Suprapubic skin (tissue), 4 donors: ENCODE results near the gene SDCBP2. TPM values are rescaled to one million over a fixed set of nuclear protein-coding genes. Genes with fewer than 3 reads are reported as not detected.

Experiments used
- DNase-seq, 2 donors: peaks; one replicate each; pipeline ENCODE4 v3.0.0-alpha.2; 2019; ENCODE audit warnings: low spot score in 2 of 2
- H3K27ac ChIP-seq: fragments of 200-600 bp; sonication (generic); one replicate; pipeline ENCODE4 v1.5.1; 2019
- H3K27me3 ChIP-seq: fragments of 200-600 bp; sonication (generic); one replicate; pipeline ENCODE4 v1.5.1; 2019
- H3K36me3 ChIP-seq: fragments of 200-600 bp; sonication (generic); one replicate; pipeline ENCODE4 v1.5.1; 2019
- H3K4me1 ChIP-seq: fragments of 200-600 bp; sonication (generic); one replicate; pipeline ENCODE4 v1.5.1; 2019
- H3K4me3 ChIP-seq: fragments of 200-600 bp; sonication (generic); one replicate; pipeline ENCODE4 v1.5.1; 2019; ENCODE audit warnings: mild to moderate bottlenecking
- H3K9me3 ChIP-seq: fragments of 200-600 bp; sonication (generic); one replicate; pipeline ENCODE4 v1.5.1; 2019
- CTCF ChIP-seq, 2 donors: fragments of 200-600 bp in 1 of 2; fragments of 450-650 bp in 1 of 2; sonication (generic) in 1 of 2; IDR thresholded peaks; one replicate each; pipeline ENCODE4 v1.5.1; 2016 to 2019; ENCODE audit warnings: antibody characterized with exemption in 2 of 2, mild to moderate bottlenecking in 1 of 2, moderate library complexity in 1 of 2
- EP300 ChIP-seq: sonication (generic); formaldehyde crosslinking; IDR thresholded peaks from one replicate; pipeline ENCODE4 v1.6.1; 2017; ENCODE audit warnings: antibody characterized with exemption
- POLR2A ChIP-seq, 2 donors: fragments of 450-650 bp; IDR thresholded peaks; one replicate each; pipeline ENCODE4 v1.6.1; 2017; ENCODE audit warnings: antibody characterized with exemption in 2 of 2, mild to moderate bottlenecking in 2 of 2, moderate library complexity in 2 of 2
- POLR2AphosphoS5 ChIP-seq, 3 donors: sonication (generic); formaldehyde crosslinking; IDR thresholded peaks; one replicate each; pipeline ENCODE4 v1.6.1; 2017; ENCODE audit warnings: antibody characterized with exemption in 3 of 3
- WGBS: methylation state at CpG from one replicate; pipeline ENCODE4 v1.1.5; 2018; 5-methylcytosine and 5-hydroxymethylcytosine counted together
- total RNA-seq, 4 donors: library from RNA; depleted of rRNA; stranded (reverse); fragments of >200 nt; gene quantifications; one replicate each; pipeline ENCODE4 v1.1.0, GENCODE V29; 2016

SDCBP2 gene
- total RNA-seq, 4 donors from 2014 or later, result 74.4 to 143 (median 115) TPM

DNA sequence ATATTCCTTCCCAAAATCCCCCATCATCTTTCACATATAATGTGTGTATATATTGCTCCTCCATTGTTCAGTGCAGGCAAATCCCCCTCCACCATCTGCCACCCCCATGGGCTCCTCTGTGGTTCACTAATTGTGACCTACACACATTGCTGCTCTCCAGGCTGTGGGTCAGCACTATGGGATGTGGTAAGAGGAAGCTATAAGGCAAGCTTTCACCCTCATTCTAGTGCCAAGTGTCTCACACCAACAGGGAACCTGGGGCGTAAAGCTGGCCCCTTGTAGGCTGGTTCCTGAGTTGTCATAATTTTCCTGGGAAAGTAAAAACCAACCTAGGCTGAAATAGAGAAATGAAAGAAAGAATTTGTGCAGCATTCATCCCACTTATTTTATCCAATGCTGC is 47.1 kb upstream of the SDCBP2 start:
- no peak for DNase-seq
- Histone ChIP-seq H3K36me3 (peaks cover 14% of the 10 kb centered on the region), H3K27me3 (no peaks in the 10 kb centered on the region), H3K4me3 (no peak overlapping the region), H3K9me3 (no peaks in the 10 kb centered on the region), H3K27ac (no peak overlapping the region), H3K4me1 (peaks cover 76% of the 10 kb centered on the region)
- 78% methylated on average over 1 of the region's 1 CpG for WGBS
- TF ChIP-seq POLR2AphosphoS5 (IDR thresholded peaks at IDR 0.05), result no peak
- no peak for TF ChIP-seq POLR2A (IDR thresholded peaks at IDR 0.05)
- no peak for TF ChIP-seq CTCF (IDR thresholded peaks at IDR 0.05)
- TF ChIP-seq EP300, result no peak

- no peak overlapping the region for H3K4me3 ChIP-seq
- TF ChIP-seq EP300 (no peak), POLR2A (IDR thresholded peaks at IDR 0.05) (no peak), POLR2AphosphoS5 (IDR thresholded peaks at IDR 0.05) (no peak), CTCF (IDR thresholded peaks at IDR 0.05) (no peak)
- peaks cover 80% of the 10 kb centered on the region for H3K4me1 ChIP-seq
- peaks cover 18% of the 10 kb centered on the region for H3K36me3 ChIP-seq
- H3K9me3 ChIP-seq, result no peaks in the 10 kb centered on the region
- no peaks in the 10 kb centered on the region for H3K27me3 ChIP-seq
- DNase-seq, result no peak
- no peak overlapping the region for H3K27ac ChIP-seq
- WGBS, result 52% methylated on average over 6 of the region's 8 CpGs
Observed at GRCh38 chr20:1375515-1375914, 46.6 kb upstream of the SDCBP2 start.

GRCh38 chr20:1374246-1374645 is 45.3 kb upstream of the SDCBP2 start:
- Histone ChIP-seq H3K36me3 (peaks cover 24% of the 10 kb centered on the region), H3K4me1 (peaks cover 78% of the 10 kb centered on the region)
- 60% methylated on average over 2 of the region's 2 CpGs for WGBS

GRCh38 chr20:1373614-1374013 is 44.7 kb upstream of the SDCBP2 start:
- Histone ChIP-seq H3K9me3 (no peaks in the 10 kb centered on the region), H3K36me3 (peaks cover 27% of the 10 kb centered on the region), H3K4me3 (no peak overlapping the region), H3K4me1 (peaks cover 73% of the 10 kb centered on the region), H3K27ac (no peak overlapping the region), H3K27me3 (no peaks in the 10 kb centered on the region)
- TF ChIP-seq CTCF (IDR thresholded peaks at IDR 0.05) (no peak), EP300 (no peak), POLR2A (IDR thresholded peaks at IDR 0.05) (no peak), POLR2AphosphoS5 (IDR thresholded peaks at IDR 0.05) (no peak)
- DNase-seq, result no peak
- WGBS, result 76% methylated on average over 4 of the region's 4 CpGs

More at GRCh38 chr20:1374246-1374645, 45.3 kb upstream of the SDCBP2 start:
- H3K4me3 ChIP-seq, result no peak overlapping the region
- H3K9me3 ChIP-seq, result no peaks in the 10 kb centered on the region
- no peak for DNase-seq
- TF ChIP-seq POLR2A (IDR thresholded peaks at IDR 0.05), result no peak
- no peak for TF ChIP-seq CTCF (IDR thresholded peaks at IDR 0.05)
- no peak for TF ChIP-seq POLR2AphosphoS5 (IDR thresholded peaks at IDR 0.05)
- TF ChIP-seq EP300, result no peak
- no peaks in the 10 kb centered on the region for H3K27me3 ChIP-seq
- H3K27ac ChIP-seq, result no peak overlapping the region

GRCh38 chr20:1373036-1373435 is 44.1 kb upstream of the SDCBP2 start:
- Histone ChIP-seq H3K4me3 (no peak overlapping the region), H3K27ac (no peak overlapping the region), H3K36me3 (peaks cover 33% of the 10 kb centered on the region), H3K4me1 (peaks cover 67% of the 10 kb centered on the region), H3K27me3 (no peaks in the 10 kb centered on the region), H3K9me3 (no peaks in the 10 kb centered on the region)
- WGBS, result 84% methylated on average over 3 of the region's 3 CpGs
- no peak for TF ChIP-seq EP300
- no peak for TF ChIP-seq POLR2AphosphoS5 (IDR thresholded peaks at IDR 0.05)
- no peak for TF ChIP-seq CTCF (IDR thresholded peaks at IDR 0.05)
- no peak for TF ChIP-seq POLR2A (IDR thresholded peaks at IDR 0.05)
- DNase-seq, result no peak
